Measurements from ENCODE around the gene ADI1. TPM values are rescaled to one million over a fixed set of nuclear protein-coding genes. Genes with fewer than 3 reads are reported as not detected.
A peak's percentile ranks its signal among the peaks of the same experiment; 100 is the strongest.

ADI1 gene
- total and polyA plus RNA-seq, 10 of the 15 experiments (the other 5 are each of a cell fraction or from before 2014, with no cell fraction given), result 4.4 to 78.7 (median 17.2) TPM

DNA sequence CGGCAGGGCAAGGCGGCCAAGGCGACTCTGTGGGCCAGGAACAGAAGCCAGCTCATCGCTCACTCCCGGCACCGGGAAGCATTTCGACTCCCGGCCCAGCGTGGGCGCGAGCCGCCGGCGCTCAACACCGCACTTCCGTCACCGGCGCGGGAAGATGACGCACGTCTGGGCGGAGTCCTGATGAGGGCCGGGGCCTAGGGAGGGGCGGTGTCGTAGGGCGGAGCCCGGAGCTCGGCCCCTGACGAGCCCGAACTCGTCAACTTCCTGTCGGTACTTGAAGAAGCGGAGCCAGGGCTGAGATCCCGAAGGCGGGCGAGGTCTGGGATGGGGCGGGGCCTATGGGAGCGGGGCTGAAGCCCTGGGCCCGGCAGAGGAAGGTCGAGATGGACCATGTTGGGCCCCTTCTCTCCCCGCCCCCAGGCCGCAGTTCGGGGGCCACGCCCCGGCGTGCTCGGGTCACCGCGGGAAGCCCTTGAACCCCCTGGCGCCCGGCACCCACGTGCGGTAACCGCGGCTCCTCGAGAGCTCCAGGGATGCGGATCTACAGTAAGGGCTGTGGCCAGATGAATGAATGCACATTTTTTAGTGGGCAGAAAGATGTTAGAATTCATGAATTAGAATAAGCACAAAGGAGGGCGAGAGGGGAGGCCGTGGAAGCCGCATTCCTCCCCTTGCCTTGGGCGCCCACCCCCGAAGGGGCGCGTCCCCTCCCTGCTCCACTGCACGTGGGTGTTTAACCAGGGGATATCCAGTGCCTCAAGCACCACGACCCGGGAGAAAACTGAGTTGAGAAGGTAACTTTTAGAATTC lies 39.1 kb upstream of the ADI1 start, which contains the start of gene RNASEH1 (continued):
- TF ChIP-seq FOS (IDR thresholded peaks at IDR 0.05; ENCODE audit: borderline replicate concordance, extremely low read depth, insufficient read length) (no peak), EGR1 (IDR thresholded peaks at IDR 0.05; ENCODE audit: borderline replicate concordance in 1 of 2, low read depth in 2 of 2, low read length in 2 of 2) (peak in 1 of 2 experiments; percentile 97; a peak in 2 of 3 replicates), ZNF274 (IDR thresholded peaks at IDR 0.05; ENCODE audit: insufficient read depth, insufficient read length) (no peak), NFYB (IDR thresholded peaks at IDR 0.05; ENCODE audit: insufficient read depth, low read depth, low read length) (no peak), REST (IDR thresholded peaks at IDR 0.05; ENCODE audit: low read depth, low read length) (no peak), KAT2A (conservative IDR thresholded peaks at IDR 0.05; ENCODE audit: control insufficient read depth, low read depth, low read length) (no peak), SP1 (IDR thresholded peaks at IDR 0.05; ENCODE audit: low read depth, low read length) (peak; percentile 76), EED (IDR thresholded peaks at IDR 0.05; ENCODE audit: low read depth) (peak; percentile 63), CBX5 (IDR thresholded peaks at IDR 0.05; ENCODE audit: low read depth) (no peak), MEF2B (IDR thresholded peaks at IDR 0.05; ENCODE audit: partially characterized antibody, poor library complexity, severe bottlenecking) (no peak), CBFB (IDR thresholded peaks at IDR 0.05; ENCODE audit: low read depth) (peak; percentile 57; the same call in 1 of the 2 replicates), TCF12 (IDR thresholded peaks at IDR 0.05; ENCODE audit: low read depth, low read length) (0 out of 2 replicates have a peak, but pooled peaks have one; percentile 18), ZSCAN29 (IDR thresholded peaks at IDR 0.05) (no peak), SPI1 (IDR thresholded peaks at IDR 0.05; ENCODE audit: borderline replicate concordance, insufficient read depth, low read depth, low read length) (no peak), CREB1 (IDR thresholded peaks at IDR 0.05; ENCODE audit: low read depth) (peak; percentile 99), MYC (IDR thresholded peaks at IDR 0.05; ENCODE audit: insufficient read depth, insufficient read length, insufficient replicate concordance, low read length, severe bottlenecking) (no peak), YY1 (IDR thresholded peaks at IDR 0.05; ENCODE audit: low read depth, low read length) (peak; percentile 66), POLR2AphosphoS5 (IDR thresholded peaks at IDR 0.05; ENCODE audit: low read length) (peak; percentile 86), ASH2L (IDR thresholded peaks at IDR 0.05; ENCODE audit: borderline replicate concordance, low read depth) (no peak), IKZF2 (IDR thresholded peaks at IDR 0.05) (peak; percentile 21 to 36; a peak in 3 of 4 replicates), SUZ12 (IDR thresholded peaks at IDR 0.05; ENCODE audit: unreplicated experiment) (no peak), SMAD5 (IDR thresholded peaks at IDR 0.05; ENCODE audit: low read depth) (no peak; the same call in 1 of the 2 replicates), CREM (IDR thresholded peaks at IDR 0.05; ENCODE audit: low read depth) (peak; percentile 99), ZNF217 (IDR thresholded peaks at IDR 0.05) (no peak), NBN (IDR thresholded peaks at IDR 0.05) (peak; percentile 75)
- TF ChIP-seq, protein P1, sequence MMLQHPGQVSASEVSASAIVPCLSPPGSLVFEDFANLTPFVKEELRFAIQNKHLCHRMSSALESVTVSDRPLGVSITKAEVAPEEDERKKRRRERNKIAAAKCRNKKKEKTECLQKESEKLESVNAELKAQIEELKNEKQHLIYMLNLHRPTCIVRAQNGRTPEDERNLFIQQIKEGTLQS (IDR thresholded peaks at IDR 0.05; ENCODE audit: borderline replicate concordance, extremely low read depth, low read depth, low read length), result peak; percentile 75; the same call in 1 of the 2 replicates
- TF ChIP-seq, protein P2, sequence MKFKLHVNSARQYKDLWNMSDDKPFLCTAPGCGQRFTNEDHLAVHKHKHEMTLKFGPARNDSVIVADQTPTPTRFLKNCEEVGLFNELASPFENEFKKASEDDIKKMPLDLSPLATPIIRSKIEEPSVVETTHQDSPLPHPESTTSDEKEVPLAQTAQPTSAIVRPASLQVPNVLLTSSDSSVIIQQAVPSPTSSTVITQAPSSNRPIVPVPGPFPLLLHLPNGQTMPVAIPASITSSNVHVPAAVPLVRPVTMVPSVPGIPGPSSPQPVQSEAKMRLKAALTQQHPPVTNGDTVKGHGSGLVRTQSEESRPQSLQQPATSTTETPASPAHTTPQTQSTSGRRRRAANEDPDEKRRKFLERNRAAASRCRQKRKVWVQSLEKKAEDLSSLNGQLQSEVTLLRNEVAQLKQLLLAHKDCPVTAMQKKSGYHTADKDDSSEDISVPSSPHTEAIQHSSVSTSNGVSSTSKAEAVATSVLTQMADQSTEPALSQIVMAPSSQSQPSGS (IDR thresholded peaks at IDR 0.05; ENCODE audit: low read length), result no peak
